ENCODE results near the gene FBXW9.

FBXW9 gene

DNA sequence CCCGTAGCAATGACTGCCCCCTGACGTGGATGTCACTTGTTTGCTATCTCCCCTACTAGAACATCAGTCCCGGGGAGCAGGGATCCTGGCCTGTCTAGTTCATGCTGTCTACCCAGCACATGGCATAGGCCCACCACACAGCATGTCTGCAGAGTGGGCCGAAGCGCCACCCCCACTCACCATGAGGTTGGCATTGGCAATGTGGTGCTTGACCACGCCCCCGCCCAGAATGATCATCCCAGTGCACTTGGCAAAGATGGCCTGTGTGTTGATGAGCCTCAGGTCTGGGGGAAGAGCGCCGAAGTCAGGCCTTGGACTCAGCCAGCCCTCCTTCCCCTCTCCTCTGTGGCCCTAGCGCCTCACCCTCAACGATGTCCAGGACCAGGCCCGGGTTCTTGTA is 19.5 kb downstream of the FBXW9 start:
- no peak for DNase-seq (ENCODE audit: low read depth, low spot score)
- POLR2A ChIA-PET = no interaction called here
- CTCF ChIA-PET = interaction anchor here (0.6 to 12.2 kb wide), 20 partner anchors 8 to 172 kb away, joined by 3 to 224 read pairs (median 5); partner anchors contain the start of genes FBXW9, MAN2B1, WDR83 and ZNF564
- TF ChIP-seq, protein P1, sequence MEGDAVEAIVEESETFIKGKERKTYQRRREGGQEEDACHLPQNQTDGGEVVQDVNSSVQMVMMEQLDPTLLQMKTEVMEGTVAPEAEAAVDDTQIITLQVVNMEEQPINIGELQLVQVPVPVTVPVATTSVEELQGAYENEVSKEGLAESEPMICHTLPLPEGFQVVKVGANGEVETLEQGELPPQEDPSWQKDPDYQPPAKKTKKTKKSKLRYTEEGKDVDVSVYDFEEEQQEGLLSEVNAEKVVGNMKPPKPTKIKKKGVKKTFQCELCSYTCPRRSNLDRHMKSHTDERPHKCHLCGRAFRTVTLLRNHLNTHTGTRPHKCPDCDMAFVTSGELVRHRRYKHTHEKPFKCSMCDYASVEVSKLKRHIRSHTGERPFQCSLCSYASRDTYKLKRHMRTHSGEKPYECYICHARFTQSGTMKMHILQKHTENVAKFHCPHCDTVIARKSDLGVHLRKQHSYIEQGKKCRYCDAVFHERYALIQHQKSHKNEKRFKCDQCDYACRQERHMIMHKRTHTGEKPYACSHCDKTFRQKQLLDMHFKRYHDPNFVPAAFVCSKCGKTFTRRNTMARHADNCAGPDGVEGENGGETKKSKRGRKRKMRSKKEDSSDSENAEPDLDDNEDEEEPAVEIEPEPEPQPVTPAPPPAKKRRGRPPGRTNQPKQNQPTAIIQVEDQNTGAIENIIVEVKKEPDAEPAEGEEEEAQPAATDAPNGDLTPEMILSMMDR (IDR thresholded peaks at IDR 0.05; ENCODE audit: insufficient read depth, low read length, missing control alignments) = no peak
- H3K4me3 ChIP-seq (ENCODE audit: low read depth, low read length) = no peak overlapping the region

DNA sequence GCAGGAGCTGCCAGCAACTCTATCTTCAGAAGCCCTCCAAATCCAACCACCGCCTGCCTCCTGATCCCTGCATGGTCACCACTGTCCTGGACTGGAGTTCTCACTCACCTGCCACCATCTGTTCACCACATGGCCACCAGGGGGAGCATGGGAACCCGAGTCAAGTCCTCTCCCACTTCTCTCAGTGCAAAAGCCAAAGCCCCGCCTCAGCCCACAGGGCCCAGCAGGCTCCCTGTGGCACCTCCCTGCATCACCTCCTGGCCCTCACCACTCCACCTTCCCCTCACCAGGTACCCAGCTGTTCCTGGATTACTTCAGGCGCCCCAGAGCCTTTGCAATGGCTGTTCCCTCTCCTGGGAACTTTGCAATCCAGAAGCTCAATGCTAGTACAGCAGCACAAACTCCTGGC is 20.0 kb downstream of the FBXW9 start:
- TF ChIP-seq, protein P1 (IDR thresholded peaks at IDR 0.05; ENCODE audit: insufficient read depth, low read length, missing control alignments) = peak; percentile 90
- POLR2A ChIA-PET = no interaction called here
- DNase-seq (ENCODE audit: low read depth, low spot score) = no peak
- CTCF ChIA-PET = interaction anchor here (0.6 to 12.2 kb wide), 24 partner anchors 9 to 172 kb away, joined by 3 to 224 read pairs (median 4); partner anchors contain the start of genes FBXW9, MAN2B1, RNASEH2A and WDR83
- H3K4me3 ChIP-seq (ENCODE audit: low read depth, low read length) = no peak overlapping the region

DNA sequence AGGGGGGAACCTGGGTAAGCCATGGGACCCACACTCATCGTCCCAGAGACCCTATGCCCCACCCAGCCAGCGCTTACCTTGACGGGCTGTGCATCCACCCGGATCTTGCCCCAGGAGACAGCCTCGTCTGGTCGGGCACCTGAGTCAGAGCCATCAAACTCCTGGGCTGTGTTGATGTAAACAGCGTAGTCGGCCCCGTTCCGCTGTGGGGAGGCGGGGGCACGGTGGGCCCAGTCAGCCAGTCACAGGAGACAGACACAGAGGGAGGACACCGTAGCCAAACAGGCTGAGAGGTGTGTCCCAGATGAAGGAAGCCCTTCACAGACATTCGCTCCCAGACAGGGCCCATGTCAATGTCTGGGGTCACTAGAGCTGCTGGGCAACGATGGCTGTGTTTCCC is 20.5 kb downstream of the FBXW9 start:
- CTCF ChIA-PET = interaction anchor here (0.6 to 12.2 kb wide), 15 partner anchors 9 to 173 kb away, joined by 3 to 224 read pairs (median 5); partner anchors contain the start of genes FBXW9, MAN2B1, RNASEH2A and WDR83
- TF ChIP-seq, protein P1 (IDR thresholded peaks at IDR 0.05; ENCODE audit: insufficient read depth, low read length, missing control alignments) = no peak
- no peak overlapping the region for H3K4me3 ChIP-seq (ENCODE audit: low read depth, low read length)
- DNase-seq (ENCODE audit: low read depth, low spot score) = no peak
- POLR2A ChIA-PET = no interaction called here

DNA sequence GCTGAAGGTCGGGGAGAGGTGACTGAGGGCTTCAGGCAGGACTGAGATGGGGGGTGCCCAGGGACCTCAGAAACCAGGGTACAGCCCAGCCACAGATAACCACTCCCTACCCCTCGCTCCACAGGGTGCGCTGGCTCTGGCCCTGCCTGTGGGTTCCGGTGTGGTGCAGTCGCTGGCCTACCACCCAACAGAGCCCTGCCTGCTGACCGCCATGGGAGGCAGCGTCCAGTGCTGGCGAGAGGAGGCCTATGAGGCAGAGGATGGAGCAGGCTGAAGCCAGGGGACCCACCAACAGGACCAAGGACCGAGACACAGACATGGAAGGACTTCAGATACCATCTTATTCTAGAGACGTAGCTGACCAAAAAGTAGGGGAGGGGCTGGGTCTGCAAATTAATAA is 21.0 kb downstream of the FBXW9 start:
- no peak for DNase-seq (ENCODE audit: low read depth, low spot score)
- ChIA-PET CTCF (interaction anchor here (0.9 to 12.2 kb wide), 7 partner anchors 10 to 173 kb away, joined by 3 to 224 read pairs (median 11); no protein-coding TSS in a partner anchor), POLR2A (no interaction called here)
- TF ChIP-seq, protein P1 (IDR thresholded peaks at IDR 0.05; ENCODE audit: insufficient read depth, low read length, missing control alignments) = no peak
- H3K4me3 ChIP-seq (ENCODE audit: low read depth, low read length) = no peak overlapping the region

DNA sequence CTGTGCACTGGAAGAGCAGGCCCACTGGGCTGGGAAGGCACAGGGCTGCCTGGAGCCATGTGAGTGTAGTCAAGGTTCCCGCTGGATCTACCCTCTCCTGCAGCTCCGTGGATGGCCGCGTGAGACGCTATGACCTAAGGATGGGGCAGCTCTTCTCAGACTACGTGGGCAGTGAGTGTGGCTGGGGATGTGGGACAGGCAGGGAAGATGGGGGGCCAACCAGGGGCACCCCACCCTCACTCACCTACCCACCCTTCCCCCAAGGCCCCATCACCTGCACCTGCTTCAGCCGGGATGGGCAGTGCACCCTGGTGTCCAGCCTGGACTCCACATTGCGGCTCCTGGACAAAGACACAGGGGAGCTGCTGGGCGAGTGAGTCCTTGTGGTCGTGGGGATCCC is 23.7 kb downstream of the FBXW9 start:
- TF ChIP-seq, protein P1 (IDR thresholded peaks at IDR 0.05; ENCODE audit: insufficient read depth, low read length, missing control alignments) = no peak
- DNase-seq (ENCODE audit: low read depth, low spot score) = no peak
- CTCF ChIA-PET = interaction anchor here (0.7 to 12.2 kb wide), 29 partner anchors 8 to 1015 kb away, joined by 3 to 224 read pairs (median 6); partner anchors contain the start of genes DHPS, ZNF433, ZNF490 and ZNF791
- H3K4me3 ChIP-seq (ENCODE audit: low read depth, low read length) = no peak overlapping the region
- POLR2A ChIA-PET = no interaction called here

DNA sequence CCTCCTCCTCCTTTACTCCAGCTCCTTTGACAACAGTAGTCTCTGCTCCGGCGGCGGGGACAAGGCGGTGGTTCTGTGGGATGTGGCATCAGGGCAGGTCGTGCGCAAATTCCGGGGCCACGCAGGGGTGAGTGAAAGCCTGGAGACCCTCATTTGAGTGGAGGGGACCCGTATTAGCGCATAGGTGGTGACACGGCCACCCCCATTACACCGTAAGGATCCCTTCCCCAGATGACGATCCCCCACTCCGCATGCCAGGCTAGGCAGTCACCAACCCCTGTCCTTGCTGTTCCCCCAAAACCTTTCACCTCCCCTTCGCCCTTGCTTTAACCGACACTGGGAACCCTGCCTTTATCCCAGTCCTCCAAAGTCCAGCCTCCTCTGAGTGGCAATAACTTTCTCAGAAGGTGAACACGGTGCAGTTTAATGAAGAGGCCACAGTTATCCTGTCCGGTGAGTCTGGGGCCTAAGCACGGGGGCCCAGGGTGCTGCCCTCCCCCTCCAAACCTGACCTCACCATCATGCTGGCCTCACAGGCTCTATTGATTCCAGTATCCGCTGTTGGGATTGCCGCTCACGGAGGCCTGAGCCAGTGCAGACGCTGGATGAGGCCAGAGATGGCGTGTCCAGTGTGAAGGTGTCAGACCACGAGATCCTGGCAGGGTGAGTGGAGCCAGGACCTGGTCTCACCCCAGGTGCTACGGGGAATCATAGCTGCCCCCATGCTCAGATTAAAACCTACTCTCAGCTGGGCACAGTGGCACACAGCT is 26.1 kb downstream of the FBXW9 start:
- peak overlapping the region; percentile 95 for H3K4me3 ChIP-seq (ENCODE audit: low read depth, low read length)
- DNase-seq (ENCODE audit: low read depth, low spot score) = no peak
- TF ChIP-seq, protein P1 (IDR thresholded peaks at IDR 0.05; ENCODE audit: insufficient read depth, low read length, missing control alignments) = no peak
- CTCF ChIA-PET = interaction anchor here (1.0 to 12.2 kb wide), 8 partner anchors 8 to 579 kb away, joined by 3 to 224 read pairs (median 6); partner anchors contain the start of gene DHPS
- POLR2A ChIA-PET = interaction anchor here (1.2 to 1.4 kb wide), 2 partner anchors 59 to 107 kb away, joined by 3 to 4 read pairs; partner anchors contain the start of genes ZNF490 and ZNF791

All from AG04449 (cell line).